HG03354 (cell line): ENCODE results near the gene TBK1.
"Not testable (repeated sequence)": the region's sequence is repeated elsewhere in the genome, so short reads cannot be mapped to it uniquely, and the experiment has no call there.

ENCODE experiments used
- ATAC-seq: cut with Tn5 transposase; IDR thresholded peaks from one replicate; pipeline ENCODE4 v1.9.1; 2021; ENCODE audit warnings: mild to moderate bottlenecking; ENCODE audit not compliant: unreplicated experiment, poor library complexity, severe bottlenecking

The TBK1 gene

DNA sequence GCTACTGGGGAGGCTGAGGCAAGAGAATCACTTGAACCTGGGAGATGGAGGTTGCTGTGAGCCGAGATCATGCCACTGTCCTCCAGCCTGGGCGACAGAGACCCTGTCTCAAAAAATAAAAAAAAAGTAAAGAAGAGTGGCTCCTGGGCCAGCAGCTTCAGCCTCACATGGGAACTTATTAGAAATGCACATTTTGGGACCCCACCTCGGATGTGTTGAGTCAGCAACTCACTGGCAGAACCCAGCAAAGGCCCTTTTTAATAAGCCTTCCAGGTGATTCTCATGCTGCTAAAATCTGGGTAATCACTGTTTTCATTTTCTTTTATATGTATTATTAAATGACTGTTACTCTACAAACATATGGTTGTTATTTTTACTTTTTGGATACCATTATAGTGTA is 41.6 kb downstream of the TBK1 start:
- ATAC-seq = no peak

DNA sequence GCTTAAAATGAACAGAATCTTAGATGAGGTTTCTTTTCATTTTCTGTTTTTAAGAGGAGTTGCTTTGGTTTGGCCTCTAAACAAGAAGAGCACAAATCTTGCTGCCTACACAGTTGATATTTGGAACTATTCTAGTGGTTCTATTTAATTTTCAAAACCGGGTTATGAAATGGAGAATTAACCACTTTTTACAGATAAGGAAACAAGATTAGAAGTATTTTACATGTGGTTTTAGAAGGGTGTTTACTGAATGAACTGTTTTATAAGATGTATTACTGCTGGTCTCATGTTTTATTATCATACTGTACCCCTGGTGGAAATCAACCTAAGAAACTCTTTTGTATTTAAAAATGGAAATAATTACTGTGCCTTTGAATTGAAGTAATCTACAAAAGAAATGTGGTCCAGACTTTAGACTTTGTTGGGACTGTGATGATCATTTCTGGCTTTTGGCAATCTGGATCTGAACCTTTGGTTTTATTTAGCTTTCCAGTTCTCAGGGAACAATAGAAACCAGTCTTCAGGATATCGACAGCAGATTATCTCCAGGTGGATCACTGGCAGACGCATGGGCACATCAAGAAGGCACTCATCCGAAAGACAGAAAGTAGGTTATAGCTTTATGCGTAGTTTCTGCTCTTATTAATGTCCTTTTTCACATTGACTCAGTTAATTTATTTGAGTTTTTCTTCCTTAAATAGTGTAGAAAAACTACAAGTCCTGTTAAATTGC is 43.2 kb downstream of the TBK1 start:
- ATAC-seq = no peak

DNA sequence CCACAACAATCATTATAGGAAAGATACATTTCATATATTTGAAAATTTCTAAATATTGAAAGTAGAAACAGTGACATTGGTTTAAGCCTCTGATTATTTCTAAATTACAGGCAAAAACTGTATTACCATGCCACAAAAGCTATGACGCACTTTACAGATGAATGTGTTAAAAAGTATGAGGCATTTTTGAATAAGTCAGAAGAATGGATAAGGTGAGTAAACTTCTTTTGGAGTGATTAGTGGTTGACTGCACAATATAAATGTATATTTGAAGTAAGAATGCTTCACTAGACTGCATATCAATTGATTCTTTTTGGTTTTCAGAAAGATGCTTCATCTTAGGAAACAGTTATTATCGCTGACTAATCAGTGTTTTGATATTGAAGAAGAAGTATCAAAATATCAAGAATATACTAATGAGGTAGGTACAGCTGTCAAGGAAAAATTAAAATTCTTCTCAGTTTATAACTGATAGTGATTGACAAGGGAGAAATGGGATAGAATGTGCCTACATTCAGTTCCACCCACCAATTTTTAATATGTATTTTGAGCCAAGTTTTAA is 45.0 kb downstream of the TBK1 start:
- ATAC-seq = no peak

DNA sequence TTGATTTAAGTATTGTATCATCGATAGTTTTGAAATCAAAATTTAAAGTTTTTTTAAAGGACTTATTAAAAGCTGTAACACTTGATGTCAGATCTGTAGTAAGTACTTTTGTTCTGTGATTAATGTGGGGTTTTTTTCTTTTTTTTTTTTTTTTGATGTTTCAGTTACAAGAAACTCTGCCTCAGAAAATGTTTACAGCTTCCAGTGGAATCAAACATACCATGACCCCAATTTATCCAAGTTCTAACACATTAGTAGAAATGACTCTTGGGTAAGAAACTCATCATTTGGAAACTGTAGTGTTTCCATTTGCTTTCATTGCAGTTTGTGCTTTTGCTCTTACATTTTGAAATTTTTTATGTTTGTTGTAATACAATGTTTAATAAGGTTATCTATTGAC is 45.6 kb downstream of the TBK1 start:
- ATAC-seq = no peak

DNA sequence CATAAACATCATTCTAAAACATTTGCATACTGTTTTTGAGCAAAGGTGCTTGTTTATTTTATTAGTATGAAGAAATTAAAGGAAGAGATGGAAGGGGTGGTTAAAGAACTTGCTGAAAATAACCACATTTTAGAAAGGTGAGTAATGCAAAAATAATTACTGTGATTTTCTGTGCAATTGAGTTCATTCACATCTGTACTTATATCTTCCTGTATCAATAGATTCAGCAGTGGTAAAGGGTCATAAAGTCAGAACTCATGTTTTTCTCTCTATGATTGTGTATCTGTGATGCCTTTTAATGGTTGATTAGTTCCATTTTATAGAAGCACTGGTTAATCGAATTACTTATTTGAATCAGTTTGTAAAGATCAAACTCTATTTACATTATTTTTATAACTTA is 46.0 kb downstream of the TBK1 start:
- ATAC-seq = no peak

DNA sequence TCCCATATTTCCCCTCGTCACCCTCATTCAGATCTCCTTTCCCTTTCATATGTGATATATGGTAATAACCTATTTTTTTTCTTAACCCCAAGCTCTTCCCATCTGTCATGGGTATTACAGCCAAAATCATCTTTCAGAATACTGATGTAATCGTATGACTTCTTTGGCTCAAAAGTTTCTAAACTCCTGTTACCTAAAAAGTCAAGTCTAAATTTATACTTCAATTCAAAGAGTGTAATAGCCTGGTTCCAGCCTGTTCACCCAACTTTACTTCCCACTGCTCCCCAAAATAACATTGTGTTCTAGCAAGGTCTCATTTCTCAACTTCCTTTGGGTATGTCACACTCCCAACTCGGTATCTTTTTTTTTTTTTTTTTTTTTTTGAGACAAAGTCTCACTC is 48.5 kb downstream of the TBK1 start:
- ATAC-seq = no peak

DNA sequence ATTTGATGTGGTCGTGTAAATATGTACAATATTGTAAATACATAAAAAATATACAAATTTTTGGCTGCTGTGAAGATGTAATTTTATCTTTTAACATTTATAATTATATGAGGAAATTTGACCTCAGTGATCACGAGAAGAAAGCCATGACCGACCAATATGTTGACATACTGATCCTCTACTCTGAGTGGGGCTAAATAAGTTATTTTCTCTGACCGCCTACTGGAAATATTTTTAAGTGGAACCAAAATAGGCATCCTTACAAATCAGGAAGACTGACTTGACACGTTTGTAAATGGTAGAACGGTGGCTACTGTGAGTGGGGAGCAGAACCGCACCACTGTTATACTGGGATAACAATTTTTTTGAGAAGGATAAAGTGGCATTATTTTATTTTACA is 49.6 kb downstream of the TBK1 start:
- no peak for ATAC-seq

DNA sequence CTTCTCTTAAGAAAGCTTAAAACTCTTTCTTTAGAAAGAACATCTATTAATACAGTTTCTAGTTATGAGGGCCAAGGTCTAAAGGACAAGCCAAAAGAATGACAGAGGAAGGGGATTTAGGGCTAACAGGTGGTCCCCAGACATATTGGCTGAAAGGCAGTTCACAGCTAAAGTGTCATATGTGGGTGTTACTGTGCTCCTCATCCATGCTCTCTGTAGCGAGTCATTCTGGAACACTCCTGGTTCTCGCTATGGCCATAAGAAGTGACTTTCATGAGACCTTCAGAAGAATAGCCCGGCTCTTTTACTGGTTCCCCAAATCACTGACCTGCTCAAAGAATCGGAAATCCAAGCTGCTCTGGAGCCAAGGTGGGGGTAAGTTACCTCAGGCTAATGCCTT is 55.0 kb downstream of the TBK1 start:
- no peak for ATAC-seq

DNA sequence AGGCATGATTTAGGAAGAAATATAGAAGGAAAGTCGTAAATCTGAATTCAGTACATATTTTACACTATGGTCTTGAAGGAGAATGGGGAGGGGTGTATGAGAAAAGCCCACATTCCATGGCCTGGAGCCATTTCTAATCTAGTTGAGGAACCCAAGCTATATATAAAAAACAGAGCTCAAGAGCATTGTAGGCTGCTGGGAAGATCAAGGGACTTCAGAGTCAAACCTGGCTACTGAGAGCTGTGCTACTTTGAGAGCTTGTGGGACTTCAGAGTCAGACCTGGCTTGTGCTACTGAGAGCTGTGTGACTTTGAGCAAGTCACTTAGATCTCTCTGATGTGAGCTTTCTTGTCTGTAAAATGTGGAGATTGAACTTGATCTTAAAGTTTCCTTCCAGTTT is 58.7 kb downstream of the TBK1 start:
- ATAC-seq = no peak

DNA sequence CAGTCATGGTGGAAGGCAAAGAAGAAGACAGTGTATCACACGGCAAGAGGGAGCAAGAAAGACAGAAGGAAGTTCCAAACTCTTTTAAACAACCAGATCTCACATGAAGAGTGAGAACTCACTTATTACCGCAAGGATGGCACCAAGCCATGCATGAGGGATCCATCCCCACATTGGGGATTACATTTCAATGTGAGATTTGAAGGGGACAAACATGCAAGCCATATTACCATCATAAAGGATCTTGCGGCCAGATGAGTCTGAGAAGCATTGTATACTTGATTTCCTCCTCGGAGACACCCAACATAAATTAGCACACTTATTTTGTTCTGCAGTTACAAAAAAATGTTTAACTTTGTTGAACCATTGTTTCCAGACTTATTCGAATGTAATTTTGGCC is 66.5 kb downstream of the TBK1 start:
- ATAC-seq = no peak

DNA sequence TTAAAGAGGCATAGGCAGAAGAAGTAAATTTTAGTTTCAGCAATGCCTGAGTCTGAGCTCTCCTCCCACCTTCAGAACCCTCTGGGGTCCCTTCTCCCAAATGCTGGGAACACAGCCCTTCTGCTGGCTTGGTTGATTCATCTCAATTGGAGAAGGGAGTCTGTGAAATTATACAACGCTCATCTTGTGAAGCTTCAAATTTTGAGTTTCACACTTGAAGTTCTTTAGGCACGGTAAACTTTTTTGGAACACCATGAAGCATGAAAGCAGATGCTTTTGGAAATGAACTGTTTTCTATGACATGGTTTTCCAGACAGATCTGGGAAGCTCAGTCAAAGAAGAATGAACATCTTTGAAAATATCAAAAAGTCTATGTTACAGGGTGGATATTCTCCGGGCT is 69.9 kb downstream of the TBK1 start:
- ATAC-seq = no peak

DNA sequence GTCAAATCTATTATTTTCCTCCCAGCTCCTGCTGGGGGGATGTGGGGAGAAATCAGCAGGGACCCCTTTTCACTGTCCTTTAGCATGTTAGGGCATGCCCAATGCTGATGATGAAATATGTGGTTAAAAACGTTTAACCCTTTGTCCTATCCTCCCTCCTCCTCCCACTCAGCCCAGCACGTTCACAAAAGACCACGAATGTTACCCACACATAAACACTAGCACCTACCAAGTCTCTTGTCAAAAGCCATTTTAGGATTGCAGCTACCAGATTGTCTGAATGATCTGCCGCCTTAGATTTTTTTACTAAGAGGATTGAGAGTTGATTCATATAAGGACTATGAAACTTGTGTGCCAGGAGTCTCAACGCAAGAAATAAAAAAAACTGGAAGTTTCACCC is 70.4 kb downstream of the TBK1 start:
- ATAC-seq = no peak

DNA sequence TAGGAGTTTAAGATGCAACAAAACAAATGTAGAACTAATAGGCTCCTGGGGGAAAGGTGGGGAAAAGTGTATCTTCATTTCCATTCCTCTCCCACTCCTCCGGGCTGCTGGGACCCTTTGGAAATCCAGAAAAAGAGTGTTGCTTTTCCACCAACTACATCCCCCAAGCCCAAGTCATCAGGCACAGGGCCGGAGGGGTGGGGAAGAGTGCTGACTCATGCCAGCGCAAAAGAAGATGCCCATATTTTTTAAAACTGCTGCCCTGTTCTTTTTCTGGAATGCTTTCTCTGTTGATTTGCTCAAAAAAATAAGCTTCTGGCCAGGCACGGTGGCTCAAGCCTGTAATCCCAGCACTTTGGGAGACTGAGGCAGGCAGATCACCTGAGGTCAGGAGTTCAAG is 70.9 kb downstream of the TBK1 start:
- no peak for ATAC-seq

DNA sequence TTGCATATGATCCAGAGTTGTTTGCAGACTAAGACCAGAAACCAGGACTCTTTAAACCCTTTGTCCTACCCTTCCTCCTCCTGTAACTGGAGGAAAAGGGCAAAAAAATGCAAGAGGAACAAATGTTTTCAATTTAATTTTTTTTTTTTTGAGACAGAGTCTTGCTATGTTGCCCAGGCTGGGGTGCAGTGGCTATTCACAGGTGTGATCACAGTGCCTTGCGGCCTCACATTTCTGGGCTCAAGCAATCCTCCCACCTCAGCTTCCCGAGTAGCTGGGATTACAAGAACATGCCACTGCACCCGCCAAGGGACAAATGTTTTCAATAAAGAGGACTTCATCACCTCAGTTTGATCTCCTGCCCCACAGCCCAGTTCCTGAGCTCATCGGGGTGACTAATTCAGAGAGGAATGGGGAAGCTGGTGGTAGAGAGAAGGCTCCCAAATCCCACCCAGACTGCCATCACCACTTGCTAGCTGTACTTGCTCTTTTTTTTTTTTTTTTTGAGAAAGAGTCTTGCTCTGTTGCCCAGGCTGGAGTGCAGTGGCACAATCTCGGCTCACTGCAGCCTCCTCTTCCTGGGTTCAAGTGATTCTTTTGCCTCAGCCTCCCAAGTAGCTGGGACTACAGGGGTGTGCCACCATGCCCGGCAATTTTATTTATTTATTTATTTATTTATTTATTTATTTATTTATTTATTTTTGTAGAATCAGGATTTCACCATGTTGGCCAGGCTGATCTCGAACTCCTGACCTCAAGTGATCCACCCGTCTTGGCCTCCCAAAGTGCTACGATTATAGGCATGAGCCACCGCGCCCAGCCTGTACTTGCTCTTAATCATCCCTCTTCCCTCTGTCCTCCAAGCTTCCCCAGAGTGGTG is 71.9 kb downstream of the TBK1 start:
- ATAC-seq = not testable (repeated sequence)

DNA sequence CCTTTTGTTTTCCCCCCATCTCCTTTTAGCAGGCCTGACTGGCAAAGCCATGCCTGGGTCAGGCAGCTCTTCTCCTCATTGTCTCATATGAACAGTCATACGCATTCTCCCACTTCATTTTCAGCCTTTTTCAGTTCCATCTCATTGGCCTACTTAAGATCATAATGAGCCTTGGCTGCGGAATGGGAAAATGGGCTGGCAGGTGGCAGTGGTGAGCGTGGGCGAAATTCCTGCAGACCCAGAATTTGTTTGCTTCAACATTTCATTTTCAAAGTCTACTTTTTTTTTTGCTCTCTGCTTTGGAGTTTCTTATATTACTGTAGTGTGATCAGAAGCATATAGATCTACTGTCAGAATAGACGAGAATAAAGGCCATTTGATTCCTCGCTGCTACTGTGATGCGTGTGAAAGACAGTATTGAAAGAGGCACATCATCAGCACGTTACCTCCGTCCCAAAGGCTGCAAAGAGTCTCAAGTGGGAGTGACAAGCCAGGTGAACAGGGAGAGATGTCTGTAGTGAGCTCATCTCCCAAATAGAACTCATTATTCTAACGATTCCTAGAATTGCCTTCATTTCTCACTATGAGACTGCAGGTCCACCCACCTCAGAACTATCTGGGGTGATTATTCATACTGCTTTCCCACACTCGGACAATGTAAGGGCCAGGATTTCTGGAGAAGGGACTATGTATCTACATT is 73.7 kb downstream of the TBK1 start:
- no peak for ATAC-seq

DNA sequence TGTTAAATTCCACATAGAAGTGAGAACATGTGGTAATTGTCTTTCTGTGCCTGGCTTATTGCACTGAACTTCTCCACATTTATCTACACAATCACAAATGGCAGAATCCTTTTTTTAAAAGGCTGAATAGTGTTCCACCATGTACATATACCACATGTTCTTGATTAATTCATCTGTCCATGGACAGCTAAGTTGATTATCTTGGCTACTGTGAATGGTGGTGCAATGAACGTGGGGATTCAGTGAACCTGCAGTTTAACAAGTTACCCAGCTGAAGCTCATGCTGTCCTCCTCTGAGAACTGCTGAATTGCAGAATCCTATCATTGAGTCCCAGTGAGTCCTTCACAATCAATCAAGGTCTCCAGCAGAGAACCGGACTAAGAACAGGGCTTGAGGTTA is 74.9 kb downstream of the TBK1 start:
- no peak for ATAC-seq

DNA sequence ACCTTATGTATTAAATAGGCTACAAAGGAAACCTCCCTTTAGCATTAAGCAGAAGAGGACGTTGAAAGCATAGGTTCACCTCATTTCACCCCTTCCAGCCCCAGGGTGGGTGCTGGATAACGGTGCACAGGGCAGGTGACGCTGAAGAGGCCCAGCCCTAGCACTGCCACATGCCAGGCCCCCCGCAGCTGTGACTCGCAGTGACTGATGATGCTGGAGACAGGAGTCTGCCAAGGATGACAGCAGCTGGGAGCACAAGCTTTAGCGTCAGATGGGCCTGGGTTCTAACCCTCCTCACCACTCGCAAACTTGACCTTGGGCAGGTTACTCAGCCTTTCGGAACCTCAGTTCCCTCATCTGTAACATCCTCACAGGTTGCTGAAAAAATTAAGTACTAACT is 76.7 kb downstream of the TBK1 start:
- ATAC-seq = no peak

DNA sequence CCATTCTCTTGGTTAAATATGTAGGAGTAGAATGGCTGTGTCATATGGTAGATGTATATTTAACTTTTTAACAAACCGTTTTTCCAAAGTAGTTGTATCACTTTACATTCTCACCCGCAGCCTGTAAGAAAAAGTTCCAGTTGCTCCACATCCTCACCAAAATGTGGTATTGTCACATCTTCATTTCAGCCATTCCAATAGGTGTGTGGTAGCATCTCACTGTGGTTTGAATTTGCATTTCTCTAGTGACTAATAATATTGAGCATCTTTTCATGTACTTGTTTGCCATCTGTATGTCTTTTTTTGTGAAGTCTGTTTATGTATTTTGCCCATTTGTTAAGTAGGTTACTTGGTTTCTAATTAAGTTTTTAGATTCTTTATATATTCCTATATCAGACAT is 78.6 kb downstream of the TBK1 start:
- no peak for ATAC-seq

DNA sequence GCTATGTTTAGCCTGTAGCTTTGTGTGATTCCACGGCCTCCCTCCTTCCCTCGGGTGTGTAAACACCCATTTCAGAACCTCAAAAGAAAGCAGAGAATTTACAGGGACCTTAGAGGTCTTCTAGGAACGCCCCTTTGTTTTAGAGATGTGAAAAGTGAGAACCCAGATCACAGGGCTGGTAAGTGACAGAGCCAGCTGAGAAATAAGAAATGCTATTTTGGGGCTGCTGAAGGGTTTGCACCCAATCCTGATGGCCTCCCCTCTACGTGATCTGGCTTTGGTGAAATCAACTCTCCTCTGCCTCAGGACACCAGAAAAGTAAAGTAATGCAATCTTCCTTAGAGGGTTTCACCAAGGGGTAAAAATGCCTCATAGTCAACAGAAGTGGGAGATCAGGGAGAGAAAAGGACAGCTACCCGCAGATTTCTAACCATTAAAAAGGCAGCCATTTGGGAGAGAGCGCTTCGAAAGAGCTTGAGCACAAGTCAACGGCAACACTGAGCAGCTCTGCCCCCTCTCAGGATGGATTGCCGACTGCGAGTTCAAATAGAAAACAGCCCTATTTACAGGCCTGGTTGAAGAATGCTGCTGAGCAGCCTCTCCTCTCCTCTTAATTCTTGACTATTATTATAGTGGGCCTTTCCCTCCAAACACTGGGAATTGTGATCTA is 79.9 kb downstream of the TBK1 start:
- ATAC-seq = no peak
